GM04503 (cell line): ENCODE results near the gene LPCAT1.
"Not testable (repeated sequence)": the region's sequence is repeated elsewhere in the genome, so short reads cannot be mapped to it uniquely, and the experiment has no call there.

Experiments used
- DNase-seq: peaks from one replicate; pipeline ENCODE4 v3.0.0-alpha.2; 2012; ENCODE audit warnings: low read depth

The LPCAT1 gene

DNA sequence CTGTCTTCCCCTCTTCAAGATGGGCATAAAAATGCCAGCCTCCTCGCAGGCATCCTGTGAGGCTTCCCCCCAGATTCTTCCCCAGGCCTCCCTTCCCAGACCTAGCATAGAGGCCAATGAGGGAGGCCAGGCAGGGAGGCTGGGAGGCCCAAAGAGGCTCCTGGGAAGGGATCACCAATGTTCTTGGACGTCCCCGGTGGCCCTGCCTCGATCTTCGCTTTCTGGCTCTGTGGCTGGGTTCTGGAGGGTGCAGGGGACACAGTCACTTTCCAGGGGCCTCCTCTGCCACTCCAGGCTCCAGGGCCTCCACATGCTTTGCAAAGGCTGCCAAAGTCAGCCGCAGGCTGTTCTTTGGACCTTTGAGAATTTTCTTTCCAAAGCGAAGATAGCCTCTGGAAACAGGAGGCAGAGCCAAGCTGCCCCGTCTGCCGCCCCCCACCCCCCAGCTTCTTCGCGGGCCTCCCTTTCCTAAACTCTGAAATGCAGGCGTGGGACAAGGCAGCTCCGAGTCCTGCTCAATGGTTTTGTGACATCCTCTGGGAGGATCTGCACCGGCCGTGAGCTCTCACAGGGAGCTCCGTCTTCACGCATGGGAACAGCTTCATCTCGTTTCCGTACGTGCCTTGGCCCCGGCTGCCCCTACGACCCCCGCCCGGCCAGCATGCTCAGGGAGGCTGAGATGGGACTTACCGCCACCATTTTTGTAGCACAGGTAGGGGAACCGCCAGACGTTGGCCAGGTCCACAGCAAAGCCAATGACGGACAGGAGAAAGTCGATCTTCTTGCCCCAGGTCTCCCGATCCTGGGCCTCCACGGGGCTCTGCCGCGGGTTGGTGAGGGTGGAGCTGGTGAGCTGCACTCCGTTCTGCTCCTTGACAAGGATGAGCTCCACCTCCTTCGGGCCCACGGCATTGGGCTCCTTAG is 81.3 kb downstream of the LPCAT1 start:
- no peak for DNase-seq

DNA sequence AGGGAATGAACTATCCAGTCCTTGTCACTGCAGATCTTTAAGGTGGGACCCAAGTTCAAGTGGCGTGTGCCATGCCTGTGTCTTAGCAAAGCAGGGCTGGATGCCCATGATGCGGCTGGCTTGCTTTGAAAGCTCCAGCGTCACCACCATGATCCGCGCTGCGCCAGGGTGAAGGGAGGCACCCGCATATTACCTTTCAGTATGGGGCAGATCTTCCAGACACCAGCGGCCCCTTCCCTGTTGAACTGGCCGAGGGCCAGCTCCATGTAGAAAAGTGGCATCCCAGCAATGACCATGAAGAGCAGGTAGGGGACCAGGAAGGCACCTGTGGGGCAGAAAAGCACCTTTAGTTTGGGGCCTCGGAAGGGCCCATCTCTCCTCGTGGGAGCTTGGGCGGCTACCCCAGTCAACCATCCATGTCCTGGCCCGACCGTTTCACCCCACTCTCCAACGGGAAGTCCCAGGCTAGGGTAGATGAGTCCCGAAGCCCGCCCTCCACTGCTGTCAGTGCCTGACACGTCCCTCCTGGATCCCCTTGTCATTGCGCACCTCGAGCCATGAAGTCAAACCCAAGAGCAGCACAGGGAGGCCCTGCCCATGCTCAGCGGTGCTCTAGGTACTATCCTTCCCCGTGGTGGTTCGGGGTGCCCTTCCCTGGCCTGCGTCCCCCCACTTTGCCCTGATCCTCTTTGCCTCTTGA is 82.4 kb downstream of the LPCAT1 start:
- no peak for DNase-seq

DNA sequence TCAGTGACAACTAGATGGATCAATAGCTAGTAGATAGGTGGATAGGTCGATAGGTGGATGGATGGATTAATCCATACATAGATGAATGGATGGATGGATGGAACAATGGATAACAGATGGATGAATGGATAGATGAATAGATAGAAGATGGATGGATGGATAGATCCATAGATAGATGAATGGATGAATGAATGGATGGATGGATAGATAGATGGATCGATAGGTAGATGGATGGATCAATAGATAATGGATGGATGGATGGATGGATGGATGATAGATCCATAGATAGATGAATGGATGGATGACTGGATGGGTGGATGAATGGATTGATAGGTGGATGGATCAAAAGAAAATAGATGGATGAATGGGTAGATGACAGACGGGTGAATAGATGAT is 83.7 kb downstream of the LPCAT1 start:
- no peak for DNase-seq

DNA sequence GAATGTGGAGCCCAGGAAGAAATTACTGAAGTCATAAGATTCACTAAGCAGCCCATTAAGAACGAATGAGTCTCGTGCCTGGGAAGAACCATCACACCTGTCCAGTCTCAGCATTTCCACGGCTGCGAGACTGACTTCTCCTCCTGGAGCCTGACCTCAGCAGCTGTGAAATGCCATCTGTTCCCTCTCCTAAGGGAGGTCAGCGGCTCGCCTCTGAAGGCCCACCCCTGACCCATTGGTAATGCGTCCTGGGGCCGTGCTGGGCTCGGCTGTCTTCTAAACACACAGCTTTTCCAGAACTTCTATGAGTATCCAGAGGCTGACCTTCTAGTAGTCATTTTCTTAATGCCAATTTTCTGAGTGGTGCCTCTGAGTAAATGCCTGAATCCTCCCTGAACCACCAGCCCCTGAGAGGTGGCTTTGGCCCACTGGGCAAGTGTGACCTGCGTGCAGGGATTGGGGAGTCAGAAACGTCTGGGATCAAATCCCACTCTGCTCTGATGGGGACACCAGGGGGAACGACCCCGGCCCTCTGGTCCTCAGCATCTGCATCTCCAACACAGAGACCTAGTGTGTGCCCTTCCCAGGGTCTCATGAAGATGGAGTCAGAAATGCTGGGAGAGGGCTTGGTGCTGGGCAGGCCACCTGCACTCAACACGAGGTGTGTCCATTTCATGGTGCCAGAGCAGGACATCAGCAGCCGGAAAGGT is 84.2 kb downstream of the LPCAT1 start:
- no peak for DNase-seq

DNA sequence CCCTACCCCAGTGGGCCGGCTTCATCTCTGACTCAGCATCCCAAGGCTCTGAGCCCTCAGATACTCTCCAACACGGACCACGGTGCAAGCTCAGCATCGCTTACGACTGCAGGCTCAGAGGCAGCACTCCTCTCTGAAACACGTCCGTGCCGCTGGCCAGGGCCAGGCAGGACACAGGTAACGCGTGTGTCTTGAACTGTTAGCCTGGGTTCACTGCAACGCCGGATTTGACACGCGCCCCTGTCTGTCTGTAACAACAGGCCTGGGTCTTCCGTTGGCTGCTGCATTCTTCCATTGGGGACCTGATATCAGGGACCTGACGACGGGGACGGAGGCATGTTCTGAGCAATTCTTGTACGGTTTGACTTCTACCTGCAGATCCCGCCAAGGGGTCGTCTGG is 84.9 kb downstream of the LPCAT1 start:
- no peak for DNase-seq

DNA sequence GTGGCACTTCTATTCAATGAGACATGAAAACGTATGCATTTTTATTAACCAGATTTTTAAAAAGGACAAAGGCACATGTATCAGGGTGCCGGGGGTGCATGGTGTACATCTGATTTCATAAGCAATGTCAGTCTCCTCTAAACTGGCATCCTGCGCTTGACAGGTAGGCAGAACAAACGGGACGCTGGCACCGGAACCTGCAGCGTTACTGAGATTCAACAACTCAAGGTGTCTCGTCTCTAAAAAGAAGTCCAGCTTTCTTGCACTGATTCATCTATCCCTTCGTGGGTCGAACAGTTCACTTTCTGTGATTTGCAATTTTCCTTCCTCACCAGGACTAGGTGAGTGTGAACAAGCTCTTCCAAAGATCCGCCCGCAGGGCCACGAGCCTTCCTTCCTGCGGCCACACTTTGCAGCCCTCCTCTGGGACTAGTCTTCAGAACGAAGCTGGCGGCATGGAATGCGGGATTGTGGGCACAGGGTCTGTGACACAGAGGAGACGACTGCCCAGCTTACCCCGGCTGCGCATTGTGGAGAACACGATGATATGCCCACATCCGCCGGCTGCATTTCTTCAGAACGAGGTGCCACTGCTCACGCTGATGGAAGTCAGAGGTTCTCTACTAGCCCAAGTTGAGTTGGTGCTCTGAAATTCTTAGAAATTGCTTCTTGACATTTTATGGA is 85.7 kb downstream of the LPCAT1 start:
- DNase-seq: no peak

DNA sequence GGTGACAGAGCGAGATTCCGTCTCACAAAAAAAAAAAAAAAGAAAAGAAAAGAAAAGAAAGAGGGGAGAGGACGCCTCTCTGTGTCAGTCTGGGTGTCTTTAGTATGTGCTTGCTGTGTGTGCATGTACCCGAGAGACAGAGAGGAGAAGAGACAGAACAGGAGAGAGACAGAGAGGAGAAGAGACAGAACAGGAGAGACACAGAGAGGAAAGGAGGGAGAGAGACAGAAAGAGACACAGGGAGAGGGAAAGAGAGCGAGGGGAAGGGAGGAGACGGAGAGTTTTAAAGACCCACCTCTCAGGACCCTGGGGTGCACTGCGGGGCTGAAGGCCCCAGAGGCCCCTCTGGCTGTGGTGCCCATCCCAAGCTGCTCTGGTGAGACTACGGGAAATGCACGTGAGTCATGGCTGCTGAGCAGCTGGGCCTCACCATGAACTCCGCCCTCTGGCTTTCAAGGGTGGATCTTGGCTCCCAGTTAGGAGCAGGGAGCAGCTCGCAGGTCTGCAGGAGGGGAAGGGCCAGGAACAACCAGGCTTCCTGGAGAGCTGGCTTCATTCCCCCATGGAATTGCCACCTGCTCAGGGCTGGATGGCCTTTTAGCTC is 86.4 kb downstream of the LPCAT1 start:
- DNase-seq: peak; percentile 4

DNA sequence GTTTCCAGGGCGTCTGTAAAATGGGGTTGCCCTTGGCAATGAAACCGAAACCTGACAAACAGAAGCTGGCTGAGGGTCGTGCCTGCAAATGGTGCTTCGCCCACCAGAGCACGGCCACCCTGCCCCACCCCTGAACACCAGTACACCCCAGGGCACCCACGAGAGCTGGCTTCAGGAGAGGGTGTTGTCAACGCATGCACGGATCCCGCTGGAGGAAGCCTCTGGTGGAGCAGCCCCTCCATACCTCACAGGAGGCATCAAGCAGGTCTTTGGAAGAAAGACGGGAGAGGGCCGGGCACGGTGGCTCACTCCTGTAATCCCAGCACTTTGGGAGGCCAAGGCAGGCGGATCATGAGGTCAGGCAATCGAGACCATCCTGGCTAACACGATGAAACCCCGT is 87.1 kb downstream of the LPCAT1 start:
- no peak for DNase-seq

DNA sequence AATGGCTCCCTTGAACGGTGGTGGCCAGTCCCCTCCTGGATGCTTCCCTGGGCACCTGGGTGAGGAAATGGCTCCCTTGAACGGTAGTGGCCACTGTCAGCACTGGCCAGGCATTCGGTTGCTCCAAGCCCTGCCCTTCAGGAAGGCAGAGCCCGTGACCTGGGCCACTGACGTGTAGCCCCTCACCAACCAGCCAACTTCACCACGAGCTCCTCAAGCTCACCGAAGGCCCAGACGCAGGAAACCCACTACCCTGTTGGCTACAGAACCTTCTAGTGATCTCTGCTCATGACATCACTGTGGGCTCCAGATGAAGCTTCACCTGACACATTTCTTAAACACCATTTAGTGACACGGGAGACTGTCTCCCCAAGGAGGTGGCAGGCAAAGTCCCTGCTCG is 87.7 kb downstream of the LPCAT1 start:
- no peak for DNase-seq

DNA sequence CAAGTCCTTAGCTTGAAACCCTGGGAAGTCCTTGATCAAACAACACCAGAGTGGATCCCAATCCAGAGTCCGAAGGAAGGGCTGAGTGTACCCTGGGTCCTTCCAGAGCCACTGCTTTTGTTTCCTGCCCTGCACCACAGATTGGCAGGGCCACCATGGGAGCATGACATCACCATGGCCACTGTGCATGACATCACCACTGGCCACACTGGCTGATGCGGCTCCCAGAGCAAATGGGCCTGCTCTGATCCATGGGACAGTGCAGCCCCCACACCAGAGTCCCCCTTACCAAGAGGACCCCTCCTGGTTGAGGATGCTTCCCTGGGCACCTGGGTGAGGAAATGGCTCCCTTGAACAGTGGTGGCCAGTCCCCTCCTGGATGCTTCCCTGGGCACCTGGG is 88.4 kb downstream of the LPCAT1 start:
- no peak for DNase-seq

DNA sequence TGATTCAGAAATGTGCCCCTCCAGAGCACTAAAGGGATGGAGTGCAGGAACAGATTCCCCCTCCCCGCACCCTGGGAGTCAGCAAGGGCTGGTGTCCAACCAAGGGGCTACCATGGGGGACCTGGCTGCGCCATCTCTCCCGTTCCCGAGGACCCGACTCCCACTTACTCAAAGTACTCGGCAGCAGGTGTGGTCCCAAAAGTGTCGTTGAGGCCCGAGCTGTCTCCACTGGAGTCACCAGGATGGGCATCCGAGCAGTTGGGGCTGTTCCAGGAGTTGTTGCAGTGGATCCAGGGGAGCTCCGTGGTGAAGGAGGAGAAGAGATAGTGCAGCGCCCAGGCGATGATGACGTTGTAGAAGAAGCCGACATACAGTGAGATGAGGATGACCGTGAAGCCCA is 91.5 kb downstream of the LPCAT1 start:
- DNase-seq: no peak

DNA sequence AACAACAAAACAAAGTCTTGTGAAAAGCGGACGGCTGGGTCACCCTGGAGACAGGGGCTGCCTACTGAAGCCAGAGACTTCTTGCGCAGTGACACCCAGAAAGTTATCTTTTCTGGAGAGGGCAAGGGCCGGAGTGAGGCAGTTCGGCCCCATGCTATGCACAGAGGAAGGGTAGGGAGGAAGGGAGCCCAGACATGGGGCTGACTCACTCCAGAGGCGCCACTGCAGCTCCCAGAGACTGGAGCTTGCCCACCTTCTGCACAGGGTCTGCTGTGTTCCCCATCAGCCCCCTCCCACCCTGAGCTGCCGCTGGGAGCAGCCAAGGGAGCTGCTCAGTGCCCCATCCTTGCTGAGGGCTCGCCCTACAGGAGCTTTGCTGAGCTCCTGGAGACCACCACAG is 91.9 kb downstream of the LPCAT1 start:
- DNase-seq: no peak

DNA sequence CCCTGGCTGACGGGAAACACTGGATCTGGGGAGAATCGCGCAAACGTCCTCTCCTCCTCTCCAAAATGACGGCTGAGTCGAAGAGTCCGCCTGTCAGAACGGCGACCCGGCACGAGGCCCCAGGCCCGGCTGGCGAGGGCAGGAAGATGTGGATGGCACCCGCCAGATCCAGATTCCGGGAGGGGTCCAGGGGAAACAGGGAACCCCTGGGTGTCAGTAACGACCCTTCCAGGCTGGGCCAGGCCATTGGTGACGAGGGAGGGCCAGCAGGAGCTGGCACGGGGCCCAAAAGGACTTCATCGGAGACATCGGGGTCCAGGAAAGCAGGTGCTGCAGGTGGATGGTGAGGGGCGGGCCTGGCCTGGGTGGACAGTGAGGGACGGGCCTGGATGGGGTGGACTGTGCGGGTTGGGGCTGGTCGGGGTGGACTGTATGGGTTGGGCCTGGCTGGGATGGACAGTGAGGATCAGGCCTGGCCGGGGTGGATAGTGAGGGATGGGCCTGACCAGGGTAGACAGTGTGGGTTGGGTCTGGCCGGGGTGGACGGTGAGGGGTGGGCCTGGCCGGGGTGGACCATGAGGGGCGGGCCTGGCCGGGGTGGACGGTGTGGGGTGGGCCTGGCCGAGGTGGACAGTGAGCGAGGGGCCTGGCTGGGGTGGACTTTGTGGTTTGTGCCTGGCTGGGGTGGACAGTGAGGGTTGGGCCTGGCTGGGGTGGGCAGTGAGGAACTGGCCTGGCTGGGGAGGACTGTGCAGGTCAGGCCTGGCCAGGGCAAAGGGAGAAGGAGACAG is 92.5 kb downstream of the LPCAT1 start:
- no peak for DNase-seq

DNA sequence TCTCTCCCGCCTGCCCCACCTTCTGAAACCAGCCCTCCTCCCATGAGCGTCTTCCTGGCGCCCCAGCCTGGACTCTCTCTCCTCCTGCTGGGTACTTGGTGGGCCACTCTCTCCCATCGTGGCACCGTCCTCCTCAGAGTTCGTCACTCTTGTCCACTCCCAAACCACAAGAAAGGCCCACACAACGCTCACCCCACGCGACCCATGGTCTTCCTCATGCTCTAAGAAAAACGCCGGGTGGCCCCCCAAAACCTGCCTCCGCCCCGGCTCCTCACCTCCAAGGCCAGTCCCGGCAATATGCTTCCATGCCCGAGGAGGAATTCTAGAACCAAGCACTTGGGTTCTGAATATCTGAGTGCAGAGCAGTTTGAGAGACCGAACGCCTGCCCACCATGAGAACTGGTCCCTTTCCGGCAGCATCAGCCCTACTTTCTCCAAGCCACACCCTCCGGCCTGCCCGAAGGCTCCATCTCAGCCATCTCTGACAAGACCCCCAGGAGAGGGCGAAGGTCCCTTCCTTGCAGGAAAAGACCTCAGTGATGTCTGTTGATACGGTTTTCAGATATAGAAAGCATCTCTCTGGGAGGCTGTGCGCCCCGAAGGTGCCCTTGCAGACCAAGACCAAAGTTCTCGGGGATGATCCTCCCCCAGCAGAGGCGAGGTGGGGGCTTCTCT is 93.5 kb downstream of the LPCAT1 start:
- no peak for DNase-seq

DNA sequence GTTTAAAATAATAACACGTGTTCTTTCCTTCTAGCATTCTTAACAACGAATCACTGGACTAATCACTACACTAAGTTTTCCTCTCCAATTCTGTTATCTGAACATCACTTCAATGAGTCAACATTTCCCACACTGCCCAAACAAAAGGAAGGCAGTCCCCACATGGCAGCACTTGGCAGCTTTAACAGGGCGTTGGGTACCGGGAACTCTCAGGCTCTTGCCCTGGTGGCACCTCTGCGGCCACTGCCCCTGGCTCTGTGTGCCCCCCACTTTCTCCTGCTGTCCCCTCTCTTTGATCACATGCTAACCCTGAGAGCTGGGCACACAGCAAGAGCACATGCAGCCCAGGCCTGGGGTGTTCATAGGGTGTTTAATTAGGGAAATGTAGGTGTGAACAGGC is 94.3 kb downstream of the LPCAT1 start:
- DNase-seq: no peak

DNA sequence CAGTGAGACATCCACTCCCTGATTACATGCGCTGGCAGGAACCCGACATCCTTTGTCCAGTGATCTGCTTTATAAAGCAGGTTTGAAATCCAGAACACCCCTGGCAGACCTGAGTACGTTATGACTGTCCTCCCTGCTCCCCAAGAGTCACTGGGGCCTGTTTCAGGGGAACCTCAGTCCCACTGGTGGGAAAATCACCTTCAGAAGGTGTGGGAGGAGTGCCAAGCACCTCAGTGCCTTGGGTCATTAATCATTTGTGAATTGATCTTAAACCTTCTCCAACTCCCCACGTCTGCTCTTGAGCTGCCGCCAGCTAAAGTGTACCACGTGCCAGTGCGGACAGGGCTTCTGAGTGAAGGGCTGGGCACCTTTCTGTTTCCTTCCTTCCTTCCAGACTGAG is 94.7 kb downstream of the LPCAT1 start:
- DNase-seq: no peak

DNA sequence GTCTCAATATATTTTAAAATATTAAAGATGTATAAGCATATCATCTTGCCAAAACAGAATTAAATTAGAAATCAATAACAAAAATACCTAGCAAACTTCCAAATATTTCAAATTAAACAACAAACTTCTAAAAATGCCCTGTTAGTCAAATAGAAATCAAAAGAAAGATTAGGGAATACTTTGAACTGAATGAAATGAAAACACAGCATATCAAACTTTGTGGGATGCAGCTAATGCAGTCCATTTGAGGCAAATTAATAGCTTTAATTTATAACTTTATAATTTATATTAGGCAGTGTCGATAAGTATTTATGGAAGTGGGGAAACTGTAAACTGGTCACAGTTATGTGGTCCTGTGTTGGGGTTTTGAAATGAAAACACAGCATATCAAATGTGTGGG is 95.7 kb downstream of the LPCAT1 start:
- no peak for DNase-seq

DNA sequence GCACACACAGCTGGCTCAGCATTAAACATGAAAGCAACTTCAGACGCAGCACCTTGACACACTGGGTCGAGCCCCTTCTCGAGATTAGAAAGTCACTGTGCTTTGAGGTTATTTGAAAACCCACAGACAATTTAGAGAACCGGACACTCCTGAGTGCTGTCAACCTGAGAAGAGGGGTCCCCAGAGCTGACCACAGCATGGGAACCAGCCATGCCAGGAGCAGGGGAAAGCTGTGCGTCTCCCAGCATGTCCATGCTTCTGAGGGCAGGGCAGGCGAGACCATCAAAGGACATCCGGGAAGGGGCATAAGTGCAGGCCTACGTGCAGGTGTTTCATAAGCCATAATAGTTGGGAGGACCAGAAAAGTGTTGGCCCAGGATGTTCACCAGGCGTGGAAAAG is 99.0 kb downstream of the LPCAT1 start:
- no peak for DNase-seq

DNA sequence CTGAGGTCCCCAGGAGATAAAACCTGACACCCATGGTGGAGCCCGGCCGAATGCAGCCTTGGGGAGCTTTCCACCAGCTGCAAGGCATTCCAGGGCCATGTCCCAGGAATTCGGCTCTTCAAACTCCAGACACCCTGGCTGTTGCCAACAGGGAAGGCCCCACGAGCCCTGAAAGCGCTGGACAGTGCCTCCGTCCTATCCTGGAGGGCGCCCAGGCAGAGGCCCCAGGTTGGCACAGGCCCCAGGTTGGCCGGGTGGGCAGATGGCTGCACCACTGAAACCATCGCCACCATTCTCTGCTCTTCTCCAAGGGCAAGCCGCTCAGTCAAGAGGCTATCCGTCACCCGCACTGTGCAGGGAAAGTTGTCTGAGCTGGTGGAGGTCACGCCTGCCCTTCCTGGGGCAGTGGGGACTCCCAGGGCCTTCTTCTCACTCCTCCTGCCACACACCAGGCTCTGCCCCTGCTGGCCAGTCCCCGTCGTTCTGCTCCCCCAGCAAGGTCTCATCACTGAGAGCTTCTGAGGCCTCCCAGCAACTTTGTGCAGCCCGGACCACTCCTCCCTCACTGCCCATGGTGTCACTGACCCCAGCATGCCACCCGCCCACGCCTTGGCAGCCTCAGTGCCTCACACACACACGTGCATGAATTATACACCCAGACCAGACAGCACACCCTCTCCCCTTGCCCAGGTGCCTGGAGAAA is 99.7 kb downstream of the LPCAT1 start:
- no peak for DNase-seq

DNA sequence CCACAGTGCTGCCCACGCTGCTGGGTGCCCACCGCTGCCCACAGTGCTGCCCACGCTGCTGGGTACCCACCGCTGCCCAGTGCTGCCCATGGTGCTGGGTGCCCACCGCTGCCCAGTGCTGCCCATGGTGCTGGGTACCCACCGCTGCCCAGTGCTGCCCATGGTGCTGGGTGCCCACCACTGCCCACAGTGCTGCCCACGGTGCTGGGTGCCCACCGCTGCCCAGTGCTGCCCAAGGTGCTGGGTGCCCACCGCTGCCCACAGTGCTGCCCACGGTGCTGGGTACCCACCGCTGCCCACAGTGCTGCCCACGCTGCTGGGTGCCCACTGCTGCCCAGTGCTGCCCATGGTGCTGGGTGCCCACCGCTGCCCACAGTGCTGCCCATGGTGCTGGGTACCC is 101.2 kb downstream of the LPCAT1 start:
- not testable (repeated sequence) for DNase-seq
